C4-2B (cell line): ENCODE data around the gene TOB1.

Experiments used
- CTCF ChIP-seq: fragments of 450-650 bp; conservative IDR thresholded peaks from 2 replicates; pipeline ENCODE4 v1.5.1; 2017; ENCODE audit warnings: mild to moderate bottlenecking
- ZFX ChIP-seq: fragments of 450-650 bp; IDR thresholded peaks from 2 replicates; pipeline ENCODE4 v1.6.1; 2017

GRCh38 chr17:50898369-50899004 lies 32.3 kb upstream of the TOB1 start:
- TF ChIP-seq ZFX (no peak), CTCF (no peak)
